ENCODE measurements around the gene C11orf42. TPM values are rescaled to one million over a fixed set of nuclear protein-coding genes. Genes with fewer than 3 reads are reported as not detected.

Gene C11orf42
- total RNA-seq, 4 donors from 2014 or later, result not detected

- 54 to 71% methylated on average over 2 of the region's 2 CpGs for WGBS, 2 donors
Measured at GRCh38 chr11:6201481-6201880, 3.9 kb upstream of the C11orf42 start.

GRCh38 chr11:6202041-6202440, 3.3 kb upstream of the C11orf42 start:
- no peak overlapping the region for H3K4me3 ChIP-seq (ENCODE audit: low read depth, poor library complexity, severe bottlenecking)
- intact Hi-C loops (cut with DNase I; ENCODE audit: low total_unique reads), result no loop called here
- 95 to 100% methylated on average over 1 of the region's 1 CpG for WGBS, 2 donors
- DNase-seq (ENCODE audit: low spot score in 2 of 2), result no peak
- TF ChIP-seq POLR2A (IDR thresholded peaks at IDR 0.05) (no peak), CTCF (IDR thresholded peaks at IDR 0.05) (no peak)

More at GRCh38 chr11:6201481-6201880, 3.9 kb upstream of the C11orf42 start:
- no peak overlapping the region for H3K4me3 ChIP-seq (ENCODE audit: low read depth, poor library complexity, severe bottlenecking)
- no peak for TF ChIP-seq POLR2A (IDR thresholded peaks at IDR 0.05)
- TF ChIP-seq CTCF (IDR thresholded peaks at IDR 0.05), result no peak
- no peak for DNase-seq (ENCODE audit: low spot score in 2 of 2)
- intact Hi-C loops (cut with DNase I; ENCODE audit: low total_unique reads), result no loop called here

GRCh38 chr11:6203327-6203726, 2.0 kb upstream of the C11orf42 start:
- TF ChIP-seq POLR2A (IDR thresholded peaks at IDR 0.05), result no peak
- TF ChIP-seq CTCF (IDR thresholded peaks at IDR 0.05), result no peak
- intact Hi-C loops (cut with DNase I; ENCODE audit: low total_unique reads), result no loop called here
- WGBS, 2 donors, result 38 to 48% methylated on average over 3 of the region's 3 CpGs
- H3K4me3 ChIP-seq (ENCODE audit: low read depth, poor library complexity, severe bottlenecking), result no peak overlapping the region
- DNase-seq (ENCODE audit: low spot score in 2 of 2), result no peak

GRCh38 chr11:6204706-6205105, 651 bp upstream of the C11orf42 start:
- TF ChIP-seq CTCF (IDR thresholded peaks at IDR 0.05), result no peak
- TF ChIP-seq POLR2A (IDR thresholded peaks at IDR 0.05), result no peak
- no peak overlapping the region for H3K4me3 ChIP-seq (ENCODE audit: low read depth, poor library complexity, severe bottlenecking)
- intact Hi-C loops (cut with DNase I; ENCODE audit: low total_unique reads), result no loop called here
- 86 to 94% methylated on average over 1 of the region's 1 CpG for WGBS, 2 donors
- no peak for DNase-seq (ENCODE audit: low spot score in 2 of 2)

- TF ChIP-seq POLR2A (IDR thresholded peaks at IDR 0.05) (no peak), CTCF (IDR thresholded peaks at IDR 0.05) (no peak)
- 87 to 94% methylated on average over 3 of the region's 3 CpGs for WGBS, 2 donors
- intact Hi-C loops (cut with DNase I; ENCODE audit: low total_unique reads), result no loop called here
- no peak overlapping the region for H3K4me3 ChIP-seq (ENCODE audit: low read depth, poor library complexity, severe bottlenecking)
- no peak for DNase-seq (ENCODE audit: low spot score in 2 of 2)
Measured at GRCh38 chr11:6206456-6207180, 1.3 kb downstream of the C11orf42 start.

GRCh38 chr11:6209801-6210200, 4.4 kb downstream of the C11orf42 start:
- intact Hi-C loops (cut with DNase I; ENCODE audit: low total_unique reads), result no loop called here
- TF ChIP-seq CTCF (IDR thresholded peaks at IDR 0.05), result no peak
- TF ChIP-seq POLR2A (IDR thresholded peaks at IDR 0.05), result no peak
- no peak for DNase-seq (ENCODE audit: low spot score in 2 of 2)
- 93 to 98% methylated on average over 7 to 12 of the region's 12 CpGs for WGBS, 2 donors
- H3K4me3 ChIP-seq (ENCODE audit: low read depth, poor library complexity, severe bottlenecking), result no peak overlapping the region
